Activated CD8-positive, alpha-beta T cell treated with anti-CD3 and anti-CD28 coated beads for 36 hours (primary cell): ENCODE results near the gene FUT8. TPM values are rescaled to one million over a fixed set of nuclear protein-coding genes. Genes with fewer than 3 reads are reported as not detected.
"Not testable (repeated sequence)": the region's sequence is repeated elsewhere in the genome, so short reads cannot be mapped to it uniquely, and the experiment has no call there.

Source experiments
- ATAC-seq: fragments of 200-7000 bp; cut with Tn5 transposase; one replicate; pipeline ENCODE4 v1.10.0; 2021; ENCODE audit warnings: mild to moderate bottlenecking, moderate library complexity
- CTCF ChIA-PET: fragments of 350-600 bp; sonication (Branson Sonifier 250); formaldehyde crosslinking; loops from one replicate; lab custom pipeline; 2021; ENCODE audit warnings: antibody characterized with exemption; lab: Charles Lee
- POLR2A ChIA-PET: fragments of 350-600 bp; sonication (Branson Sonifier 250); formaldehyde crosslinking; loops from one replicate; lab custom pipeline; 2021; ENCODE audit warnings: antibody characterized with exemption; lab: Charles Lee
- DNase-seq: peaks from one replicate; pipeline ENCODE4 v3.0.0-alpha.2; 2020
- H3K27ac Mint-ChIP-seq: one replicate; pipeline ENCODE4 v1.8.0; 2021; ENCODE audit warnings: mild to moderate bottlenecking, mixed read lengths
- H3K27me3 Mint-ChIP-seq: one replicate; pipeline ENCODE4 v1.8.0; 2021; ENCODE audit warnings: mixed read lengths
- H3K36me3 Mint-ChIP-seq: one replicate; pipeline ENCODE4 v1.8.0; 2021; ENCODE audit warnings: low read depth, mixed read lengths
- H3K4me1 Mint-ChIP-seq: one replicate; pipeline ENCODE4 v1.8.0; 2021; ENCODE audit warnings: low read depth, mixed read lengths
- H3K4me3 Mint-ChIP-seq: one replicate; pipeline ENCODE4 v1.8.0; 2021; ENCODE audit warnings: mild to moderate bottlenecking, moderate library complexity, mixed read lengths
- H3K9me3 Mint-ChIP-seq: one replicate; pipeline ENCODE4 v1.8.0; 2021; ENCODE audit warnings: mixed read lengths
- CTCF ChIP-seq: fragments of 200-600 bp; IDR thresholded peaks from one replicate; pipeline ENCODE4 v1.8.0; 2022; ENCODE audit warnings: antibody characterized with exemption, mild to moderate bottlenecking
- intact Hi-C: fragments of 100-400 bp; cut with micrococcal nuclease; formaldehyde crosslinking; loops from one replicate; pipeline ENCODE4 v1.10.0; 2022
- total RNA-seq, 2 experiments: library from RNA; stranded (reverse); gene quantifications; one replicate each; pipeline ENCODE4 v1.2.3, GENCODE V29; 2021

The FUT8 gene
- total RNA-seq, 2 experiments from 2014 or later = 55.7 to 61.0 TPM

- no peak for TF ChIP-seq CTCF
- ChIA-PET POLR2A (interaction anchor here (0.6 kb wide), 1 partner anchor 15 kb away, joined by 3 read pairs; no protein-coding TSS in a partner anchor), CTCF (interaction anchor here (1.0 kb wide), 1 partner anchor 160 kb away, joined by 4 read pairs; no protein-coding TSS in a partner anchor)
- Mint-ChIP-seq H3K4me3 (no peak overlapping the region), H3K27ac (no peak overlapping the region), H3K27me3 (no peaks in the 10 kb centered on the region), H3K4me1 (peaks cover 9% of the 10 kb centered on the region), H3K36me3 (peaks cover 7% of the 10 kb centered on the region), H3K9me3 (no peaks in the 10 kb centered on the region)
- DNase-seq (no peak), ATAC-seq (no peak)
- intact Hi-C loops = no loop called here
Observed at GRCh38 chr14:65664436-65664835, 251.9 kb downstream of the FUT8 start.

GRCh38 chr14:65676361-65677014 lies 264.0 kb downstream of the FUT8 start:
- peaks cover 18% of the 10 kb centered on the region for H3K36me3 Mint-ChIP-seq
- H3K9me3 Mint-ChIP-seq = no peaks in the 10 kb centered on the region
- H3K27ac Mint-ChIP-seq = no peak overlapping the region
- no peaks in the 10 kb centered on the region for H3K4me1 Mint-ChIP-seq
- no peak overlapping the region for H3K4me3 Mint-ChIP-seq
- intact Hi-C loops = no loop called here
- DNase-seq (no peak), ATAC-seq (no peak)
- ChIA-PET POLR2A (no interaction called here), CTCF (no interaction called here)
- TF ChIP-seq CTCF = no peak
- H3K27me3 Mint-ChIP-seq = no peaks in the 10 kb centered on the region

GRCh38 chr14:65685572-65685971 lies 273.0 kb downstream of the FUT8 start:
- H3K9me3 Mint-ChIP-seq = peaks cover 12% of the 10 kb centered on the region
- H3K36me3 Mint-ChIP-seq = peaks cover 39% of the 10 kb centered on the region
- DNase-seq = no peak
- ATAC-seq = no peak
- POLR2A ChIA-PET = no interaction called here
- no peak overlapping the region for H3K4me3 Mint-ChIP-seq
- intact Hi-C loops = no loop called here
- no peaks in the 10 kb centered on the region for H3K27me3 Mint-ChIP-seq
- no peak for TF ChIP-seq CTCF
- CTCF ChIA-PET = no interaction called here
- H3K27ac Mint-ChIP-seq = no peak overlapping the region
- H3K4me1 Mint-ChIP-seq = peaks cover 4% of the 10 kb centered on the region

- Mint-ChIP-seq H3K36me3 (peaks cover 37% of the 10 kb centered on the region), H3K27ac (no peak overlapping the region), H3K4me1 (peaks cover 4% of the 10 kb centered on the region), H3K9me3 (peaks cover 14% of the 10 kb centered on the region), H3K4me3 (no peak overlapping the region), H3K27me3 (no peaks in the 10 kb centered on the region)
- ATAC-seq = no peak
- no peak for TF ChIP-seq CTCF
- intact Hi-C loops = no loop called here
- CTCF ChIA-PET = interaction anchor here (0.6 kb wide), 1 partner anchor 275 kb away, joined by 3 read pairs; no protein-coding TSS in a partner anchor
- no peak for DNase-seq
- POLR2A ChIA-PET = no interaction called here
Observed at GRCh38 chr14:65686761-65687160, 274.2 kb downstream of the FUT8 start.

GRCh38 chr14:65689070-65689469 lies 276.5 kb downstream of the FUT8 start:
- ChIA-PET POLR2A (no interaction called here), CTCF (no interaction called here)
- H3K36me3 Mint-ChIP-seq = peaks cover 38% of the 10 kb centered on the region
- intact Hi-C loops = no loop called here
- H3K4me1 Mint-ChIP-seq = peaks cover 4% of the 10 kb centered on the region
- DNase-seq = no peak
- H3K4me3 Mint-ChIP-seq = no peak overlapping the region
- no peak for ATAC-seq
- no peaks in the 10 kb centered on the region for H3K27me3 Mint-ChIP-seq
- TF ChIP-seq CTCF = no peak
- no peak overlapping the region for H3K27ac Mint-ChIP-seq
- peaks cover 16% of the 10 kb centered on the region for H3K9me3 Mint-ChIP-seq

- H3K4me1 Mint-ChIP-seq, CTCF ChIA-PET, H3K27me3 Mint-ChIP-seq, POLR2A ChIA-PET, H3K27ac Mint-ChIP-seq, intact Hi-C loops, DNase-seq, ATAC-seq, H3K4me3 Mint-ChIP-seq: not testable (repeated sequence)
- peaks cover 13% of the 10 kb centered on the region for H3K9me3 Mint-ChIP-seq
- H3K36me3 Mint-ChIP-seq = peaks cover 23% of the 10 kb centered on the region
Observed at GRCh38 chr14:65692566-65692965, 280.0 kb downstream of the FUT8 start.
